Breast epithelium (tissue), 3 donors: ENCODE results near the gene BCL7A.
A peak's percentile ranks its signal among the peaks of the same experiment; 100 is the strongest.

Experiments
- CTCF ChIP-seq, 3 donors: fragments of 450-650 bp; IDR thresholded peaks; one replicate each; pipeline ENCODE4 v1.5.1; 2016 to 2017; ENCODE audit warnings: antibody characterized with exemption in 3 of 3, mild to moderate bottlenecking in 3 of 3, moderate library complexity in 3 of 3
- POLR2A ChIP-seq: fragments of 450-650 bp; IDR thresholded peaks from one replicate; pipeline ENCODE4 v1.6.1; 2016; ENCODE audit warnings: antibody characterized with exemption, mild to moderate bottlenecking, moderate library complexity
- POLR2AphosphoS5 ChIP-seq, 3 donors: sonication (generic); formaldehyde crosslinking; IDR thresholded peaks; one replicate each; pipeline ENCODE4 v1.6.1; 2017; ENCODE audit warnings: antibody characterized with exemption in 3 of 3

- TF ChIP-seq CTCF (IDR thresholded peaks at IDR 0.05) = no peak
- peak in 1 of 3 donors; percentile 25 for TF ChIP-seq POLR2AphosphoS5 (IDR thresholded peaks at IDR 0.05)
- TF ChIP-seq POLR2A = peak; percentile 20
Observed at GRCh38 chr12:122080149-122081082, 58.7 kb downstream of the BCL7A start.
